ENCODE data around the gene COPS2.

DNA sequence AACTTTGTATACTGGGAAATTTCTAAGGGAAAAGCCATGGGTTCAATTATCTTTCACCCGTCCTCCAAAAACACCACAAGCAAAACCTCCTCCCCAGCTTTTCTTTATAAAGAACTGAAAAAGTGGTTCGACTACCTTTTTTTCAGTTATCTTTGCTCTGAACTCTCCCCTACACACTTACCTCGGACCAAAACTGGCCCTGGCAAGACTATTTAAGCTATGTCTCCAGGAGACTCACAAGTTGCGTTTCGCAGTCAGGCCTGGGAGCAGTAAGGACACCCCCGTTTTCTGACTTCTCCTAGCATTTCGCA is 645 bp downstream of the COPS2 start:
- TF ChIP-seq, protein P1, sequence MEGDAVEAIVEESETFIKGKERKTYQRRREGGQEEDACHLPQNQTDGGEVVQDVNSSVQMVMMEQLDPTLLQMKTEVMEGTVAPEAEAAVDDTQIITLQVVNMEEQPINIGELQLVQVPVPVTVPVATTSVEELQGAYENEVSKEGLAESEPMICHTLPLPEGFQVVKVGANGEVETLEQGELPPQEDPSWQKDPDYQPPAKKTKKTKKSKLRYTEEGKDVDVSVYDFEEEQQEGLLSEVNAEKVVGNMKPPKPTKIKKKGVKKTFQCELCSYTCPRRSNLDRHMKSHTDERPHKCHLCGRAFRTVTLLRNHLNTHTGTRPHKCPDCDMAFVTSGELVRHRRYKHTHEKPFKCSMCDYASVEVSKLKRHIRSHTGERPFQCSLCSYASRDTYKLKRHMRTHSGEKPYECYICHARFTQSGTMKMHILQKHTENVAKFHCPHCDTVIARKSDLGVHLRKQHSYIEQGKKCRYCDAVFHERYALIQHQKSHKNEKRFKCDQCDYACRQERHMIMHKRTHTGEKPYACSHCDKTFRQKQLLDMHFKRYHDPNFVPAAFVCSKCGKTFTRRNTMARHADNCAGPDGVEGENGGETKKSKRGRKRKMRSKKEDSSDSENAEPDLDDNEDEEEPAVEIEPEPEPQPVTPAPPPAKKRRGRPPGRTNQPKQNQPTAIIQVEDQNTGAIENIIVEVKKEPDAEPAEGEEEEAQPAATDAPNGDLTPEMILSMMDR (conservative IDR thresholded peaks at IDR 0.05 in 1 of 2, IDR thresholded peaks at IDR 0.05 in 1 of 2; ENCODE audit: low read depth in 1 of 2, low read length in 2 of 2) = no peak
- no peak for TF ChIP-seq EZH2 (IDR thresholded peaks at IDR 0.05; ENCODE audit: low read length, missing control alignments)
